Hepatocyte (in vitro differentiated cells): ENCODE results near the gene CREB3.

ENCODE experiments used
- CTCF ChIP-seq: fragments of 200-600 bp; sonication (generic); IDR thresholded peaks from 2 replicates; pipeline ENCODE4 v1.5.1; 2016; ENCODE audit warnings: antibody characterized with exemption, mild to moderate bottlenecking; ENCODE audit not compliant: poor library complexity
- EZH2 ChIP-seq: fragments of 200-600 bp; sonication (generic); IDR thresholded peaks from 2 replicates; pipeline ENCODE4 v1.6.1; 2016; ENCODE audit warnings: antibody characterized with exemption, mild to moderate bottlenecking, borderline replicate concordance
- EZH2phosphoT487 ChIP-seq: fragments of 200-600 bp; sonication (generic); IDR thresholded peaks from one replicate; pipeline ENCODE4 v1.6.1; 2018; ENCODE audit warnings: antibody characterized with exemption, mild to moderate bottlenecking, low read depth, moderate library complexity; ENCODE audit not compliant: unreplicated experiment, severe bottlenecking

- TF ChIP-seq CTCF (no peak), EZH2 (no peak), EZH2phosphoT487 (no peak)
These were observed 4.2 kb upstream of the CREB3 start for GRCh38 chr9:35728041-35728971.
